ENCODE results near the gene PCBP3.

- TF ChIP-seq CTCF (conservative IDR thresholded peaks at IDR 0.05) (no peak), EZH2 (IDR thresholded peaks at IDR 0.05; ENCODE audit: low read depth) (no peak)
Observed at GRCh38 chr21:45871616-45872236, 228.2 kb downstream of the PCBP3 start.
